ENCODE data around the gene COX15.

DNA sequence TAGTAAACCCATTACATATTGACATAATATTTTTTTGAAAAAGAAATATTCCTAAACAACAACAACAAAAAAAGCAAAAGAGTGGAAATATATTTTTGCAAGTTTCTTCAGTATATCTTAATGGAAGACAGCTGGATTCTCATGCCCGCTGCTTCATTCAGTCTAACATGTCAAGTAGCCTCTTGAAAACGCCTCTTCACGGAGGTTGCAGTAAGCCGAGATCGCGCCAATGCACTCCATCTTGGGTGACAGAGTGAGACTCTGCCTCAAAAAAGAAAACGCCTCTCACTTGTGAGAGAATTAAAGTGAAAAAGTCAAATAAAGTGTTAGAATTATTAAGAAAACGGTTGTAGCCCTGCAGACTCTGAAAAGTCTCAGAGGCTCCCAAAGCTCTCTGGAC, 1.4 kb upstream of the COX15 start:
- TF ChIP-seq, protein P1, sequence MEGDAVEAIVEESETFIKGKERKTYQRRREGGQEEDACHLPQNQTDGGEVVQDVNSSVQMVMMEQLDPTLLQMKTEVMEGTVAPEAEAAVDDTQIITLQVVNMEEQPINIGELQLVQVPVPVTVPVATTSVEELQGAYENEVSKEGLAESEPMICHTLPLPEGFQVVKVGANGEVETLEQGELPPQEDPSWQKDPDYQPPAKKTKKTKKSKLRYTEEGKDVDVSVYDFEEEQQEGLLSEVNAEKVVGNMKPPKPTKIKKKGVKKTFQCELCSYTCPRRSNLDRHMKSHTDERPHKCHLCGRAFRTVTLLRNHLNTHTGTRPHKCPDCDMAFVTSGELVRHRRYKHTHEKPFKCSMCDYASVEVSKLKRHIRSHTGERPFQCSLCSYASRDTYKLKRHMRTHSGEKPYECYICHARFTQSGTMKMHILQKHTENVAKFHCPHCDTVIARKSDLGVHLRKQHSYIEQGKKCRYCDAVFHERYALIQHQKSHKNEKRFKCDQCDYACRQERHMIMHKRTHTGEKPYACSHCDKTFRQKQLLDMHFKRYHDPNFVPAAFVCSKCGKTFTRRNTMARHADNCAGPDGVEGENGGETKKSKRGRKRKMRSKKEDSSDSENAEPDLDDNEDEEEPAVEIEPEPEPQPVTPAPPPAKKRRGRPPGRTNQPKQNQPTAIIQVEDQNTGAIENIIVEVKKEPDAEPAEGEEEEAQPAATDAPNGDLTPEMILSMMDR (conservative IDR thresholded peaks at IDR 0.05; ENCODE audit: low read length): no peak
- no peak for TF ChIP-seq EZH2phosphoT487 (IDR thresholded peaks at IDR 0.05; ENCODE audit: borderline replicate concordance, low read depth, low read length)

Data from OCI-LY7 (cell line).